ENCODE measurements around the gene OR2A12.
"Not testable (repeated sequence)": the region's sequence is repeated elsewhere in the genome, so short reads cannot be mapped to it uniquely, and the experiment has no call there.

Gene OR2A12

GRCh38 chr7:144085978-144086377, at the start of gene OR2A12:
OR2A12 (plus strand) TSS chr7:144086278; CDS start chr7:144095108, 8,830 bp downstream.
- DNase-seq: no peak

GRCh38 chr7:144036302-144036885, 49.7 kb upstream of the OR2A12 start:
- DNase-seq: no peak

- no peak for DNase-seq
Observed at GRCh38 chr7:144037414-144038035, 48.6 kb upstream of the OR2A12 start.

GRCh38 chr7:144038887-144039286, 47.2 kb upstream of the OR2A12 start:
- no peak for DNase-seq

- DNase-seq: peak; percentile 16
Observed at GRCh38 chr7:144048648-144049047, 37.4 kb upstream of the OR2A12 start, which contains the start of gene OR2A5. OR2A5 (plus strand) TSS chr7:144048948; CDS start chr7:144050402, 1,454 bp downstream.

GRCh38 chr7:144049491-144049890, 36.6 kb upstream of the OR2A12 start:
- peak; percentile 23 for DNase-seq

GRCh38 chr7:144050093-144050492, 36.0 kb upstream of the OR2A12 start:
- DNase-seq: no peak

- DNase-seq: not testable (repeated sequence)
Observed at GRCh38 chr7:144050884-144051283, 35.2 kb upstream of the OR2A12 start.

- DNase-seq: peak; percentile 59
Observed at GRCh38 chr7:144057954-144058353, 28.1 kb upstream of the OR2A12 start.

- peak; percentile 35 for DNase-seq
Observed at GRCh38 chr7:144063710-144064109, 22.4 kb upstream of the OR2A12 start.

- no peak for DNase-seq
Observed at GRCh38 chr7:144069511-144069910, 16.6 kb upstream of the OR2A12 start, which contains the start of gene OR2A25. OR2A25 (plus strand) TSS chr7:144069811; CDS start chr7:144074220, 4,409 bp downstream.

- DNase-seq: no peak
Observed at GRCh38 chr7:144069953-144070352, 16.1 kb upstream of the OR2A12 start.

GRCh38 chr7:144074374-144074773, 11.7 kb upstream of the OR2A12 start:
- DNase-seq: peak; percentile 12

- no peak for DNase-seq
Observed at GRCh38 chr7:144086730-144087129, 652 bp downstream of the OR2A12 start.

GRCh38 chr7:144087230-144087629, 1.2 kb downstream of the OR2A12 start:
- no peak for DNase-seq

GRCh38 chr7:144090667-144091066, 4.6 kb downstream of the OR2A12 start:
- no peak for DNase-seq

GRCh38 chr7:144098776-144099175, 12.7 kb downstream of the OR2A12 start:
- DNase-seq: no peak

- no peak for DNase-seq
Observed at GRCh38 chr7:144100607-144101006, 14.5 kb downstream of the OR2A12 start.

GRCh38 chr7:144102041-144102440, 16.0 kb downstream of the OR2A12 start:
- DNase-seq: no peak

GRCh38 chr7:144105211-144105610, 19.1 kb downstream of the OR2A12 start:
- no peak for DNase-seq

GRCh38 chr7:144109283-144109682, 23.2 kb downstream of the OR2A12 start, which contains the start of gene OR2A2:
OR2A2 (plus strand) TSS chr7:144109583; CDS start chr7:144109583, 0 bp downstream.
- no peak for DNase-seq

- DNase-seq: no peak
Observed at GRCh38 chr7:144110272-144110671, 24.2 kb downstream of the OR2A12 start.

GRCh38 chr7:144113651-144114050, 27.6 kb downstream of the OR2A12 start:
- no peak for DNase-seq

GRCh38 chr7:144118341-144118740, 32.3 kb downstream of the OR2A12 start:
- no peak for DNase-seq

GRCh38 chr7:144122876-144123275, 36.8 kb downstream of the OR2A12 start, which contains the start of gene OR2A14:
OR2A14 (plus strand) TSS chr7:144123176; CDS start chr7:144129113, 5,937 bp downstream.
- DNase-seq: no peak

All from DMS53 (cell line).